ENCODE data around the gene TXNRD1. TPM values are rescaled to one million over a fixed set of nuclear protein-coding genes. Genes with fewer than 3 reads are reported as not detected.
"Not testable (repeated sequence)": the region's sequence is repeated elsewhere in the genome, so short reads cannot be mapped to it uniquely, and the experiment has no call there.

TXNRD1 gene
- total RNA-seq, 2 donors from 2014 or later: 110 to 129 TPM

DNA sequence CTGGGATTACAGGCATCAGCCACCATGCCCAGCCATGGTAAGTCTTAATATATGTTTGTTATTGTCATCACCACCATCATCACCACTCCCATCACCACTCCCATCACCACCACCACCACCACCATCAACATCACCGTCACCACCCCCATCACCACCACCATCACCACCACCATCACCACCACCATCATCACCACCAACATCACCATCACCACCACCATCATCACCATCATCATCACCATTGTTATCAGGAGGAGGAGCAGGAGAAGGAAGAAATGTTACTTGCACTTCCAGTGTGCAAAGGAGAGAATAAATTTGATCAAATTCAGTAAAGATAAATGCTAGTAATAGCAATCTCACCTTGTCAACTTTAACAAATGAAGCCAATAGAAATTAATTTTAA, 169.9 kb downstream of the TXNRD1 start:
- Histone ChIP-seq H3K36me3 (no peaks in the 10 kb centered on the region), H3K27me3 (no peaks in the 10 kb centered on the region), H3K9me3 (no peaks in the 10 kb centered on the region), H3K4me3 (no peak overlapping the region), H3K9ac (ENCODE audit: low read depth in 2 of 2, low read length in 2 of 2) (no peak overlapping the region), H3K27ac (no peak overlapping the region), H3K4me1 (no peaks in the 10 kb centered on the region)
- TF ChIP-seq CTCF (IDR thresholded peaks at IDR 0.05): no peak
- intact Hi-C loops (cut with DNase I): loop anchor here (10.0 kb wide), 1 partner anchor 489 kb away; no protein-coding TSS in a partner anchor
- DNase-seq: no peak

DNA sequence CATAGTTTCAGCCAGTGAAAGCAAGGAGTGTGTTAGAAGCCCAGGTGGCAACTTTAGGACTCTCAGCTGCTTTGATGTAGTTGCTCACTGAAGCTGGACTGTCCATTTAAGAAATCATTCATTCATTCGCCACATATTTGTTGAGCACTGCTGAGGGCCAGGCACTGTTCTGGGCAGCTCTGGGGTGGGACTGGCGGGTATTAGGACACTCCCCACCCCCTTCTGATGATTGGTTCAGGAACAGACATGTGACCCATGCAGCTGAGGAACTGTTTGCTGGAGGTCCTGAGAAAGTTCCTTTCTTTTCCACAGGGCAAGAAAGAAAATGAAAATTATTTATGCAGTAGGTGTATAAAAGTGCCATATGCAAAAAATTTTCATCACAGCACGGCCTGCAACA, 170.9 kb downstream of the TXNRD1 start:
- no peak for TF ChIP-seq CTCF (IDR thresholded peaks at IDR 0.05)
- no peaks in the 10 kb centered on the region for H3K9me3 ChIP-seq
- DNase-seq: no peak
- intact Hi-C loops (cut with DNase I): loop anchor here (10.0 kb wide), 1 partner anchor 488 kb away; no protein-coding TSS in a partner anchor
- H3K27ac ChIP-seq: no peak overlapping the region
- no peaks in the 10 kb centered on the region for H3K4me1 ChIP-seq
- no peak overlapping the region for H3K9ac ChIP-seq (ENCODE audit: low read depth in 2 of 2, low read length in 2 of 2)
- no peaks in the 10 kb centered on the region for H3K27me3 ChIP-seq
- H3K4me3 ChIP-seq: no peak overlapping the region
- H3K36me3 ChIP-seq: no peaks in the 10 kb centered on the region

DNA sequence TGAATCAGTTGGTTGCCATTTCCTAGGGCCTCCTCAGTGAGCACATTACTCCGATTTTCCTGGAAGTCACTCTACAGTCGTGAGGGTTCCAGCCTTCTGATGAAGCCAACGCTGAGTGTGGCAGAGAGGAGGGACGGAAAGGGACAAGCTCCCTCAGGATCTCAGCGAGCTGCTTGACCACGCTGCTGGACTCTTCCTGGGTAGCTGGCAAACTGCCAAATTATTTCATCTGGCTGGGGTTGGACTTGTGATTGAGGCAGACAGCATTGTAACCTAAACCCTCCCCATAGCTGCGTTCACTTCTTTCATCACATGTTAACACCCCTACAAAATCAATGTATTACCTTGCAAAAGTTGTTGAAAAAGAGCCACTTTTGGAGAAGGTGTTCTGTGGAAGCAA, 171.6 kb downstream of the TXNRD1 start:
- DNase-seq: no peak
- Histone ChIP-seq H3K27ac (no peak overlapping the region), H3K36me3 (no peaks in the 10 kb centered on the region), H3K4me1 (no peaks in the 10 kb centered on the region), H3K9ac (ENCODE audit: low read depth in 2 of 2, low read length in 2 of 2) (no peak overlapping the region), H3K9me3 (no peaks in the 10 kb centered on the region), H3K4me3 (no peak overlapping the region), H3K27me3 (no peaks in the 10 kb centered on the region)
- intact Hi-C loops (cut with DNase I): loop anchor here (10.0 kb wide), 1 partner anchor 488 kb away; no protein-coding TSS in a partner anchor
- no peak for TF ChIP-seq CTCF (IDR thresholded peaks at IDR 0.05)

DNA sequence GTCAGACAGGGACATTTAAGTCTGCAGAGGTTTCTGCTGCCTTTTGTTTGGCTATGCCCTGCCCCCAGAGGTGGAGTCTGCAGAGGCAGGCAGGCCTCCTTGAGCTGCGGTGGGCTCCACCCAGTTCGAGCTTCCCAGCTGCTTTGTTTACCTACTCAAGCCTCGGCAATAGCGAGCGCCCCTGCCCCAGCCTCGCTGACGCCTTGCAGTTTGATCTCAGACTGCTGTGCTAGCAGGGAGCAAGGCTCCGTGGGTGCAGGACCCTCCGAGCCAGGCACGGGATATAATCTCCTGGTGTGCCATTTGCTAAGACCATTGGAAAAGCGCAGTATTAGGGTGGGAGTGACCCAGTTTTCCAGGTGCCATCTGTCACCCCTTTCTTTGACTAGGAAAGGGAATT, 178.5 kb downstream of the TXNRD1 start:
- H3K9me3 ChIP-seq; H3K4me3 ChIP-seq; H3K4me1 ChIP-seq; H3K9ac ChIP-seq (ENCODE audit: low read depth in 2 of 2, low read length in 2 of 2); intact Hi-C loops (cut with DNase I); H3K27me3 ChIP-seq; H3K27ac ChIP-seq; H3K36me3 ChIP-seq; DNase-seq: not testable (repeated sequence)

Other genes with a start within 250 kb of the TXNRD1 start
- gene TDG, start 249.9 kb upstream of the TXNRD1 start, total RNA-seq: 10 to 100 TPM; 24.0 to 29.9 TPM
- gene GLT8D2, start 165.6 kb upstream of the TXNRD1 start, total RNA-seq: 1 to 10 TPM; 1.6 to 5.1 TPM
- 10 to 100 TPM in 1 of 2 donors, 1 to 10 TPM in 1; 7.6 to 11.1 TPM for gene HCFC2, start 151.2 kb upstream of the TXNRD1 start, total RNA-seq
- gene NFYB, start 77.6 kb upstream of the TXNRD1 start, total RNA-seq: 10 to 100 TPM; 15.6 to 19.8 TPM
- gene EID3, start 88.0 kb downstream of the TXNRD1 start, total RNA-seq: 1 to 10 TPM in 1 of 2 donors, under 1 TPM in 1; 0.98 to 2.5 TPM
- 1 to 10 TPM; 2.9 to 4.9 TPM for gene CHST11, start 241.2 kb downstream of the TXNRD1 start, total RNA-seq